OCI-LY1 (cell line): Measurements from ENCODE around the gene FKBP8.
A peak's percentile ranks its signal among the peaks of the same experiment; 100 is the strongest.

Experiments
- H2AFZ ChIP-seq: fragments of 200-600 bp; sonication (generic), shearing (Covaris generic); 2 replicates; pipeline ENCODE4 v1.6.0; 2014; ENCODE audit warnings: antibody characterized with exemption, mild to moderate bottlenecking, low read length
- H3F3A ChIP-seq: fragments of 200-600 bp; sonication (generic), shearing (Covaris generic); 2 replicates; pipeline ENCODE4 v1.6.0; 2014; ENCODE audit warnings: mild to moderate bottlenecking, antibody characterized with exemption, low read length, moderate library complexity; ENCODE audit not compliant: insufficient read depth
- H3K27ac ChIP-seq: fragments of 200-600 bp; sonication (generic); 2 replicates; pipeline ENCODE4 v1.5.1; 2014; ENCODE audit warnings: low read length, mixed run types, mild to moderate bottlenecking, low read depth; ENCODE audit not compliant: poor library complexity, severe bottlenecking
- H3K27me3 ChIP-seq: fragments of 200-600 bp; sonication (generic); 2 replicates; pipeline ENCODE4 v1.6.0; 2014; ENCODE audit warnings: antibody characterized with exemption, mild to moderate bottlenecking, low read length, moderate library complexity; ENCODE audit not compliant: insufficient read depth
- H3K36me3 ChIP-seq: fragments of 200-600 bp; sonication (generic); 2 replicates; pipeline ENCODE4 v1.6.1; 2014; ENCODE audit warnings: mild to moderate bottlenecking, antibody characterized with exemption, low read length, moderate library complexity, mixed read lengths; ENCODE audit not compliant: insufficient read depth
- H3K4me1 ChIP-seq: fragments of 200-600 bp; sonication (generic); 2 replicates; pipeline ENCODE4 v1.5.1; 2014; ENCODE audit warnings: mild to moderate bottlenecking, low read length, moderate library complexity; ENCODE audit not compliant: insufficient read depth, severe bottlenecking
- H3K4me2 ChIP-seq: fragments of 200-600 bp; sonication (generic), shearing (Covaris generic); 2 replicates; pipeline ENCODE4 v1.6.1; 2014; ENCODE audit warnings: low read length
- H3K4me3 ChIP-seq: fragments of 200-600 bp; sonication (generic); 2 replicates; pipeline ENCODE4 v1.5.1; 2014; ENCODE audit warnings: low read length, low read depth, mild to moderate bottlenecking, mixed read lengths; ENCODE audit not compliant: poor library complexity, severe bottlenecking
- H3K79me2 ChIP-seq: fragments of 200-600 bp; shearing (Covaris generic); 2 replicates; pipeline ENCODE4 v1.6.1; 2016; ENCODE audit warnings: mixed run types, low read length, mixed read lengths; ENCODE audit not compliant: insufficient read depth
- H3K9ac ChIP-seq: fragments of 200-600 bp; sonication (generic), shearing (Covaris generic); 2 replicates; pipeline ENCODE4 v1.6.1; 2014; ENCODE audit warnings: mild to moderate bottlenecking, low read length, mixed read lengths
- H3K9me2 ChIP-seq: fragments of 200-600 bp; sonication (generic), shearing (Covaris generic); 2 replicates; pipeline ENCODE4 v1.6.1; 2014; ENCODE audit warnings: low read depth, mild to moderate bottlenecking, low read length, mixed read lengths
- H3K9me3 ChIP-seq: fragments of 200-600 bp; shearing (Covaris generic); 2 replicates; pipeline ENCODE4 v1.6.1; 2014; ENCODE audit warnings: low read length, mixed read lengths
- H4K20me1 ChIP-seq: fragments of 200-600 bp; sonication (generic), shearing (Covaris generic); 2 replicates; pipeline ENCODE4 v1.6.0; 2016; ENCODE audit warnings: mild to moderate bottlenecking, low read length; ENCODE audit not compliant: insufficient read depth
- EZH2 ChIP-seq: fragments of 200-600 bp; sonication (generic), shearing (Covaris generic); IDR thresholded peaks from 2 replicates; pipeline ENCODE4 v1.8.0; 2017; ENCODE audit warnings: borderline replicate concordance, mixed run types, mild to moderate bottlenecking, antibody characterized with exemption, low read length, moderate library complexity, mixed read lengths
- TF ChIP-seq, protein P1 (sequence below): fragments of 200-600 bp; sonication (generic), shearing (Covaris generic); IDR thresholded peaks from 2 replicates; pipeline ENCODE4 v1.5.1; 2017; ENCODE audit warnings: mild to moderate bottlenecking, antibody characterized with exemption, low read length, moderate library complexity, mixed read lengths

The FKBP8 gene

GRCh38 chr19:18590273-18591272 is 47.2 kb upstream of the FKBP8 start:
- H3K36me3 ChIP-seq = no peaks in the 10 kb centered on the region
- H3K4me3 ChIP-seq = peak overlapping the region; percentile 66
- H4K20me1 ChIP-seq = no peaks in the 10 kb centered on the region
- no peaks in the 10 kb centered on the region for H3K9me3 ChIP-seq
- no peaks in the 10 kb centered on the region for H3K79me2 ChIP-seq
- H3K4me1 ChIP-seq = peaks cover 49% of the 10 kb centered on the region
- no peaks in the 10 kb centered on the region for H3K27me3 ChIP-seq
- H3K27ac ChIP-seq = peak overlapping the region; percentile 88
- peak overlapping the region; percentile 79 for H3K9ac ChIP-seq
- no peaks in the 10 kb centered on the region for H3F3A ChIP-seq
- TF ChIP-seq EZH2 = no peak
- TF ChIP-seq, protein P1, sequence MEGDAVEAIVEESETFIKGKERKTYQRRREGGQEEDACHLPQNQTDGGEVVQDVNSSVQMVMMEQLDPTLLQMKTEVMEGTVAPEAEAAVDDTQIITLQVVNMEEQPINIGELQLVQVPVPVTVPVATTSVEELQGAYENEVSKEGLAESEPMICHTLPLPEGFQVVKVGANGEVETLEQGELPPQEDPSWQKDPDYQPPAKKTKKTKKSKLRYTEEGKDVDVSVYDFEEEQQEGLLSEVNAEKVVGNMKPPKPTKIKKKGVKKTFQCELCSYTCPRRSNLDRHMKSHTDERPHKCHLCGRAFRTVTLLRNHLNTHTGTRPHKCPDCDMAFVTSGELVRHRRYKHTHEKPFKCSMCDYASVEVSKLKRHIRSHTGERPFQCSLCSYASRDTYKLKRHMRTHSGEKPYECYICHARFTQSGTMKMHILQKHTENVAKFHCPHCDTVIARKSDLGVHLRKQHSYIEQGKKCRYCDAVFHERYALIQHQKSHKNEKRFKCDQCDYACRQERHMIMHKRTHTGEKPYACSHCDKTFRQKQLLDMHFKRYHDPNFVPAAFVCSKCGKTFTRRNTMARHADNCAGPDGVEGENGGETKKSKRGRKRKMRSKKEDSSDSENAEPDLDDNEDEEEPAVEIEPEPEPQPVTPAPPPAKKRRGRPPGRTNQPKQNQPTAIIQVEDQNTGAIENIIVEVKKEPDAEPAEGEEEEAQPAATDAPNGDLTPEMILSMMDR = peak; percentile 90
- H2AFZ ChIP-seq = no peak overlapping the region
- H3K4me2 ChIP-seq = peak overlapping the region; percentile 78
- no peaks in the 10 kb centered on the region for H3K9me2 ChIP-seq

- H3F3A ChIP-seq = no peaks in the 10 kb centered on the region
- H3K36me3 ChIP-seq = no peaks in the 10 kb centered on the region
- peak overlapping the region; percentile 79 for H3K9ac ChIP-seq
- no peak overlapping the region for H2AFZ ChIP-seq
- peaks cover 45% of the 10 kb centered on the region for H3K4me1 ChIP-seq
- TF ChIP-seq EZH2 = no peak
- TF ChIP-seq, protein P1 = no peak
- peak overlapping the region; percentile 66 for H3K4me3 ChIP-seq
- H3K27ac ChIP-seq = peak overlapping the region; percentile 88
- no peaks in the 10 kb centered on the region for H3K9me3 ChIP-seq
- H3K9me2 ChIP-seq = no peaks in the 10 kb centered on the region
- H3K4me2 ChIP-seq = peak overlapping the region; percentile 78
- H3K27me3 ChIP-seq = no peaks in the 10 kb centered on the region; the same call in 1 of the 2 replicates
- H3K79me2 ChIP-seq = no peaks in the 10 kb centered on the region
- H4K20me1 ChIP-seq = no peaks in the 10 kb centered on the region
These were observed 46.3 kb upstream of the FKBP8 start for GRCh38 chr19:18589380-18590272.

GRCh38 chr19:18588611-18589379 is 45.4 kb upstream of the FKBP8 start, which contains the start of gene REX1BD:
TSS of gene REX1BD (plus strand) at chr19:18588798. CDS start at chr19:18588802, 4 bp downstream.
- Histone ChIP-seq H4K20me1 (no peaks in the 10 kb centered on the region), H3K27me3 (no peaks in the 10 kb centered on the region; the same call in 1 of the 2 replicates), H3K9ac (peak within 1 kb of the TSS; percentile 79), H3F3A (no peaks in the 10 kb centered on the region), H2AFZ (no peak within 1 kb of the TSS), H3K9me3 (no peaks in the 10 kb centered on the region), H3K4me3 (peak within 1 kb of the TSS; percentile 66), H3K27ac (peak within 1 kb of the TSS; percentile 88), H3K4me2 (peak within 1 kb of the TSS; percentile 78), H3K4me1 (peaks cover 42% of the 10 kb centered on the region), H3K9me2 (no peaks in the 10 kb centered on the region), H3K79me2 (no peaks in the 10 kb centered on the region), H3K36me3 (no peaks in the 10 kb centered on the region)
- TF ChIP-seq, protein P1 = peak; percentile 95
- TF ChIP-seq EZH2 = no peak
